Trophoblast cell (in vitro differentiated cells and primary cell): ENCODE data around the gene DCT.

Experiments
- DNase-seq, 2 donors: peaks; one replicate each; pipeline ENCODE4 v3.0.0-alpha.2; 2016
- H2AFZ ChIP-seq: 2 replicates; pipeline ENCODE4 v1.6.1; 2013; ENCODE audit warnings: low read length, moderate library complexity, mild to moderate bottlenecking; ENCODE audit not compliant: insufficient read depth, poor library complexity
- H2AK5ac ChIP-seq: 2 replicates; pipeline ENCODE4 v1.6.1; 2013; ENCODE audit warnings: mild to moderate bottlenecking, low read length
- H2BK120ac ChIP-seq: 2 replicates; pipeline ENCODE4 v1.6.1; 2013; ENCODE audit warnings: low read length, mild to moderate bottlenecking, moderate library complexity; ENCODE audit not compliant: insufficient read depth, poor library complexity
- H2BK12ac ChIP-seq: 2 replicates; pipeline ENCODE4 v1.6.1; 2013; ENCODE audit warnings: mild to moderate bottlenecking, low read length, moderate library complexity
- H2BK5ac ChIP-seq: 2 replicates; pipeline ENCODE4 v1.6.1; 2013; ENCODE audit warnings: low read length, low read depth, moderate library complexity, mild to moderate bottlenecking; ENCODE audit not compliant: poor library complexity
- H3K14ac ChIP-seq: 2 replicates; pipeline ENCODE4 v1.6.1; 2013; ENCODE audit warnings: mild to moderate bottlenecking, low read length
- H3K18ac ChIP-seq: 2 replicates; pipeline ENCODE4 v1.6.1; 2013; ENCODE audit warnings: mild to moderate bottlenecking, low read length
- H3K23ac ChIP-seq: 2 replicates; pipeline ENCODE4 v1.6.1; 2013; ENCODE audit warnings: low read length
- H3K27ac ChIP-seq: 2 replicates; pipeline ENCODE4 v1.5.1; 2013; ENCODE audit warnings: low read depth, mild to moderate bottlenecking, inconsistent platforms, low read length, moderate library complexity
- H3K27me3 ChIP-seq: 2 replicates; pipeline ENCODE4 v1.6.1; 2013; ENCODE audit warnings: inconsistent platforms, mild to moderate bottlenecking, low read length, moderate library complexity; ENCODE audit not compliant: insufficient read depth
- H3K36me3 ChIP-seq, 2 experiments: 1 replicate in 1 of 2; 2 replicates in 1 of 2; pipeline ENCODE4 v1.6.1; 2013; ENCODE audit warnings: low read length in 2 of 2, mild to moderate bottlenecking in 2 of 2, moderate library complexity in 1 of 2; ENCODE audit not compliant: insufficient read depth in 2 of 2, control insufficient read depth in 1 of 2
- H3K4ac ChIP-seq: 2 replicates; pipeline ENCODE4 v1.6.1; 2013; ENCODE audit warnings: low read depth, mild to moderate bottlenecking, low read length, moderate library complexity
- H3K4me1 ChIP-seq, 2 experiments: 1 replicate in 1 of 2; 2 replicates in 1 of 2; pipeline ENCODE4 v1.6.1; 2013; ENCODE audit warnings: low read length in 2 of 2, mild to moderate bottlenecking in 2 of 2, moderate library complexity in 1 of 2; ENCODE audit not compliant: insufficient read depth in 2 of 2, control insufficient read depth in 1 of 2
- H3K4me2 ChIP-seq: 2 replicates; pipeline ENCODE4 v1.6.1; 2013; ENCODE audit warnings: inconsistent platforms, mild to moderate bottlenecking, low read length, moderate library complexity
- H3K4me3 ChIP-seq: 2 replicates; pipeline ENCODE4 v1.5.1; 2013; ENCODE audit warnings: mild to moderate bottlenecking, low read depth, low read length, inconsistent platforms
- H3K79me1 ChIP-seq: one replicate; pipeline ENCODE4 v1.6.1; 2013; ENCODE audit warnings: low read length
- H3K79me2 ChIP-seq: 2 replicates; pipeline ENCODE4 v1.6.1; 2013; ENCODE audit warnings: low read length, mild to moderate bottlenecking; ENCODE audit not compliant: control insufficient read depth, insufficient read depth, poor library complexity
- H3K9ac ChIP-seq: 2 replicates; pipeline ENCODE4 v1.6.1; 2013; ENCODE audit warnings: mild to moderate bottlenecking, low read length
- H3K9me3 ChIP-seq: 2 replicates; pipeline ENCODE4 v1.6.1; 2013; ENCODE audit warnings: low read depth, mild to moderate bottlenecking, control low read depth, inconsistent platforms, low read length; ENCODE audit not compliant: insufficient read depth
- H4K12ac ChIP-seq: 2 replicates; pipeline ENCODE4 v1.6.1; 2013; ENCODE audit warnings: low read depth, mild to moderate bottlenecking, low read length, moderate library complexity
- H4K8ac ChIP-seq: 2 replicates; pipeline ENCODE4 v1.6.1; 2013; ENCODE audit warnings: low read depth, mild to moderate bottlenecking, low read length, moderate library complexity
- H4K91ac ChIP-seq: one replicate; pipeline ENCODE4 v1.6.1; 2013; ENCODE audit warnings: low read depth, mild to moderate bottlenecking, low read length, moderate library complexity
- WGBS: extraction: QIAGEN DNeasy Blood & Tissue Kit; methylation state at CpG from one replicate; pipeline ENCODE4 v1.1.7; 2013; ENCODE audit warnings: missing lambda C conversion rate; ENCODE audit not compliant: insufficient read length, insufficient coverage; ENCODE audit errors: extremely low coverage; 5-methylcytosine and 5-hydroxymethylcytosine counted together

DCT gene

DNA sequence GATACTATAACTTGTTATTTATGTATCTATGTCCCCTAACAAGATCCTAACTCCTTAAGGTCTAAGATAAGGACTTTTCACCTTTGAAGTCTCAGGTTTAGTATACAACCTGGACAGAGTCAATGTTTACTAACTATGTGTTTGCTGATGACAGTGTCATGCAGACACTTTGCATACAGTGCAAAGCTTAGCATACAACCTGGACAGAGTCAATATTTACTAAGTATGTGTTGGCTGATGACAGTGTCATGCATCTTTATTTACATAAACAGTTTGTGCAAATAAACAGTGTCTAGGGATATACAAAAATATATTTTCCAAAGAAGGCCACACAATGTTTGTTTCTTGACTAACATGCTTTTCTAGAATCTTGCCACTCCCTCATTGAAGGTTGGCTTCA is 34.7 kb downstream of the DCT start:
- no peaks in the 10 kb centered on the region for H3K79me2 ChIP-seq
- no peaks in the 10 kb centered on the region for H3K4me1 ChIP-seq
- H3K23ac ChIP-seq = no peak overlapping the region
- no peak overlapping the region for H2BK120ac ChIP-seq
- H3K4me2 ChIP-seq = no peak overlapping the region
- H3K18ac ChIP-seq = no peak overlapping the region
- no peak overlapping the region for H2AK5ac ChIP-seq
- no peaks in the 10 kb centered on the region for H3K79me1 ChIP-seq
- no peak overlapping the region for H4K12ac ChIP-seq
- H4K8ac ChIP-seq = no peak overlapping the region
- no peaks in the 10 kb centered on the region for H3K36me3 ChIP-seq
- no peak overlapping the region for H2AFZ ChIP-seq
- no peaks in the 10 kb centered on the region for H3K9me3 ChIP-seq
- H4K91ac ChIP-seq = no peak overlapping the region
- no peak overlapping the region for H2BK12ac ChIP-seq
- no peak overlapping the region for H2BK5ac ChIP-seq
- no peak overlapping the region for H3K4me3 ChIP-seq
- H3K9ac ChIP-seq = no peak overlapping the region
- H3K14ac ChIP-seq = no peak overlapping the region
- DNase-seq = no peak
- no peak overlapping the region for H3K4ac ChIP-seq
- H3K27ac ChIP-seq = no peak overlapping the region
- H3K27me3 ChIP-seq = no peaks in the 10 kb centered on the region

DNA sequence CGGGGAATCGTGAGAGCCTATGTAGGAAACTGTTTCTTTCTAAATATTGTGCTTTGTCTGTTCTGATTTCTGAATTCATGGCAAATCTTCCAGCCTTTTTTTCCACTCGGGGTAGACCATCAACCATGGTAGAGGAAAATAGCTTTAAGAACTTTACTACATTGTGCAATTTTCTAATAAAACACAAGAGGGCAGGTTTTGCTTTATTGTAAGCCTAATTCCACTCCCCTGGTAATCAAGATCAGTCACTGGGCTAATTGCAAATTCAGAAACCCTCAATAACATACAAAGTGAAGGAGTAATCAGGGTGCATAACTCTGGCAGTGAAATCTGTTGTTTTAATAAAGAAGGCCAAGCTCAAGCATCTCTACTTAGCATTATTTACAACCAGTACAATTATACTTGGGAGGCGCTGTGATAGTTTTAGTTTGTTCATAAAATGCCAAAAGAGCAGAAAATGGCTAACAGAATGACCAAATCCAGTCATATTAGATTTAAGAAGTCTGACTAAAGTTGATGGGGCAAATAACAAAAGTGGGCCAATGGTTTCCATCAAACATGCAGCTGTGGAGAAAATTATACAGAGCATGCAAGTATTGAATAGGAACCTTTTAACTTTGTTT is 43.8 kb downstream of the DCT start:
- H4K12ac ChIP-seq = no peak overlapping the region
- H3K18ac ChIP-seq = no peak overlapping the region
- H2BK120ac ChIP-seq = no peak overlapping the region
- H3K27me3 ChIP-seq = no peaks in the 10 kb centered on the region
- H4K8ac ChIP-seq = no peak overlapping the region
- no peak overlapping the region for H2AK5ac ChIP-seq
- H3K4me1 ChIP-seq = no peaks in the 10 kb centered on the region
- no peak overlapping the region for H3K14ac ChIP-seq
- DNase-seq = peak in 1 of 2 donors; percentile 65
- no peaks in the 10 kb centered on the region for H3K36me3 ChIP-seq
- H3K4me3 ChIP-seq = no peak overlapping the region
- H3K4me2 ChIP-seq = no peak overlapping the region
- no peak overlapping the region for H3K9ac ChIP-seq
- no peak overlapping the region for H2BK12ac ChIP-seq
- H4K91ac ChIP-seq = no peak overlapping the region
- H2BK5ac ChIP-seq = no peak overlapping the region
- no peak overlapping the region for H3K23ac ChIP-seq
- no peaks in the 10 kb centered on the region for H3K79me2 ChIP-seq
- no peaks in the 10 kb centered on the region for H3K9me3 ChIP-seq
- WGBS = no CpG with 5 or more reads among the region's 4 CpGs
- no peaks in the 10 kb centered on the region for H3K79me1 ChIP-seq
- no peak overlapping the region for H2AFZ ChIP-seq
- no peak overlapping the region for H3K27ac ChIP-seq
- no peak overlapping the region for H3K4ac ChIP-seq

DNA sequence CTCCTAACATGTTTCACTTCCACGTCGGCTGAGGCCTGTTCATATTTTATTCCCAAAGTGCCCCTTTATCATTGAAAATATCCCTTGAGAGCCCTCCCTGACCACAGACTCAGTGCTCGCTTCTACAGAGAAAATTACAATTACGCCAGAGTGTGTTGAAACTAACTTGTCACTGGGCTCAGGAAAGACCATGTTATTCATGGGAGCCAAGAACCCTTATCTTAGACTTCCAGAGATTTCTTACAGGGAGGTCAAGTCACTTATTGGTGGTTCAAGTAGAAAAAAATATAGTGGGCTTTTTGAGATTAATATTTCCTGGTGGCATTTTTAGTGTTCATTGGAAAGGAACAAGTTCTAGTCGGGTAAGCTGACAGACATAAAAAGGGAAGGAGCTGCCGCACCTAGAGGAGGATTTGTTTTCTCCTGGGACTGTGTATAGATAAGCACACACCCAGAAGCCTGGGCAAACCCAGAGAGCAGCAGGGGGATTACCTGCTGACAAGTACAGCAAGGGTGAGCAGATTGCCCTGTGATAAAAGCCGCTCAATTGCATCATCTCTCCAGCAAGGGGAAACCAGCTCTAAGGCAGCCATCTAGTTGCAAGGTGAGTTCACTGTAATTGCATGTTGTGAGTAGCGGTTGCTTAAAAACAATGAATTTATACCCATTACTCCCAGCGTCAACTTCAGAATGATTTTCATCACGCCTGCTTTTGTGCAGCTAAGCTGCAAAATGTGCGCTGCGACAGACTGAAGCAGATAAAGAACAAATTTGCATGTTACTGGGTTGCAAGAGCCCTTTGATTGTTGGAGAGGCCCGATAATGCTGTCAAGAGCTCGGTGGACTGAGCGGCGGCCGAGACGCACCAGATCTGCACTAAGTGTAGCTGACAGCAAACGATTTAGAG is 46.2 kb downstream of the DCT start:
- Histone ChIP-seq H2AK5ac (no peak overlapping the region), H3K23ac (no peak overlapping the region), H2BK120ac (no peak overlapping the region), H2BK5ac (no peak overlapping the region), H3K27me3 (no peaks in the 10 kb centered on the region), H3K4me1 (no peaks in the 10 kb centered on the region), H3K4me3 (no peak overlapping the region), H2BK12ac (no peak overlapping the region), H3K4me2 (no peak overlapping the region), H3K27ac (no peak overlapping the region), H4K12ac (no peak overlapping the region), H3K79me2 (no peaks in the 10 kb centered on the region), H3K79me1 (no peaks in the 10 kb centered on the region), H4K91ac (no peak overlapping the region), H3K4ac (no peak overlapping the region), H3K14ac (no peak overlapping the region), H3K18ac (no peak overlapping the region), H4K8ac (no peak overlapping the region), H3K9me3 (no peaks in the 10 kb centered on the region), H3K36me3 (no peaks in the 10 kb centered on the region), H2AFZ (no peak overlapping the region), H3K9ac (no peak overlapping the region)
- peak; percentile 3 to 27 for DNase-seq
- no CpG with 5 or more reads among the region's 19 CpGs for WGBS

DNA sequence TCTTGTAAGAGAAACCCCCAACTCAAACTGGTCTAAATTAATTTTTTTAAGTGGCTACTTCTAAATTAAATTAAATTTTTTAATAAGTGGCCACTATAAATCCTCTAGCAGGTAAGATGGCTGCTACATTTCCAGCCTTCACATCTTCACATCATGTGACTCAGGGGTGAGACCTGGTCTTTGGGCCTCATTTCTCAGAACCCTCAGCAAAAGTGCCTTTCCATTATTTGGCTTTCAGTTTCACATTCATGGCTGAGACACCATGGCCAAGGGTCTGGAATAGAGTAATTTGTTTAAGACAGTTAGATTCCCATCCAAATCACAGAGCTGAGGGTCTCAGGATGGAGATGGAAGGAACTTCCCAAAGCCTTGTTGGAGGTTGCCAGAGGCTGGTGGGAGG is 47.5 kb downstream of the DCT start:
- no peak overlapping the region for H4K12ac ChIP-seq

More for the DNA sequence above, 47.5 kb downstream of the DCT start:
- H3K4me3 ChIP-seq = no peak overlapping the region
- H3K79me2 ChIP-seq = no peaks in the 10 kb centered on the region
- no peaks in the 10 kb centered on the region for H3K9me3 ChIP-seq
- no peak overlapping the region for H3K4ac ChIP-seq
- H3K18ac ChIP-seq = no peak overlapping the region
- H3K27me3 ChIP-seq = no peaks in the 10 kb centered on the region
- H4K91ac ChIP-seq = no peak overlapping the region
- H3K4me1 ChIP-seq = no peaks in the 10 kb centered on the region
- no peak overlapping the region for H3K14ac ChIP-seq
- no peak overlapping the region for H2BK5ac ChIP-seq
- H3K79me1 ChIP-seq = no peaks in the 10 kb centered on the region
- no peak overlapping the region for H2BK12ac ChIP-seq
- no peaks in the 10 kb centered on the region for H3K36me3 ChIP-seq
- H2BK120ac ChIP-seq = no peak overlapping the region
- no peak overlapping the region for H2AFZ ChIP-seq
- H3K27ac ChIP-seq = no peak overlapping the region
- no peak overlapping the region for H2AK5ac ChIP-seq
- DNase-seq = no peak
- no peak overlapping the region for H3K9ac ChIP-seq
- H3K23ac ChIP-seq = no peak overlapping the region
- H3K4me2 ChIP-seq = no peak overlapping the region
- H4K8ac ChIP-seq = no peak overlapping the region
